ENCODE data around the gene NDUFAB1. TPM values are rescaled to one million over a fixed set of nuclear protein-coding genes. Genes with fewer than 3 reads are reported as not detected.
"Not testable (repeated sequence)": the region's sequence is repeated elsewhere in the genome, so short reads cannot be mapped to it uniquely, and the experiment has no call there.

The NDUFAB1 gene
- total and polyA plus RNA-seq, 5 donors: 378 to 1,123 (median 470) TPM

- Histone ChIP-seq H3K4me1 (ENCODE audit: control insufficient read depth, insufficient read depth, low read length) (peaks cover 2% of the 10 kb centered on the region), H3K27me3 (ENCODE audit: control insufficient read depth, insufficient read depth) (no peaks in the 10 kb centered on the region), H3K27ac (ENCODE audit: low read length) (no peak overlapping the region), H3K4me3 (ENCODE audit: low read length) (no peak overlapping the region), H3K9me3 (ENCODE audit: control insufficient read depth, low read length) (no peaks in the 10 kb centered on the region)
- 83% methylated on average over 6 of the region's 6 CpGs for WGBS
- DNase-seq: no peak
- ATAC-seq: no peak
- intact Hi-C loops (cut with DNase I): no loop called here
These were observed 44.0 kb downstream of the NDUFAB1 start for GRCh38 chr16:23552161-23552560.

GRCh38 chr16:23549938-23550337 is 46.2 kb downstream of the NDUFAB1 start:
- Histone ChIP-seq H3K4me1 (ENCODE audit: control insufficient read depth, insufficient read depth, low read length) (no peaks in the 10 kb centered on the region), H3K4me3 (ENCODE audit: low read length) (no peak overlapping the region), H3K27me3 (ENCODE audit: control insufficient read depth, insufficient read depth) (no peaks in the 10 kb centered on the region), H3K9me3 (ENCODE audit: control insufficient read depth, low read length) (no peaks in the 10 kb centered on the region), H3K27ac (ENCODE audit: low read length) (no peak overlapping the region)
- ATAC-seq (no peak), DNase-seq (no peak)
- intact Hi-C loops (cut with DNase I): no loop called here
- 98% methylated on average over 5 of the region's 5 CpGs for WGBS

GRCh38 chr16:23544436-23544835 is 51.7 kb downstream of the NDUFAB1 start:
- DNase-seq (no peak), ATAC-seq (no peak)
- H3K27ac ChIP-seq (ENCODE audit: low read length): no peak overlapping the region
- H3K9me3 ChIP-seq (ENCODE audit: control insufficient read depth, low read length): no peaks in the 10 kb centered on the region
- intact Hi-C loops (cut with DNase I): no loop called here
- 94% methylated on average over 14 of the region's 14 CpGs for WGBS
- no peak overlapping the region for H3K4me3 ChIP-seq (ENCODE audit: low read length)
- H3K4me1 ChIP-seq (ENCODE audit: control insufficient read depth, insufficient read depth, low read length): no peaks in the 10 kb centered on the region
- no peaks in the 10 kb centered on the region for H3K27me3 ChIP-seq (ENCODE audit: control insufficient read depth, insufficient read depth)

- WGBS: 93% methylated on average over 3 of the region's 3 CpGs
- H3K4me3 ChIP-seq (ENCODE audit: low read length); intact Hi-C loops (cut with DNase I): not testable (repeated sequence)
These were observed 55.3 kb downstream of the NDUFAB1 start for GRCh38 chr16:23540817-23541178.

GRCh38 chr16:23539984-23540816 is 55.9 kb downstream of the NDUFAB1 start:
- WGBS: 95% methylated on average over 11 of the region's 11 CpGs
- DNase-seq: no peak
- Histone ChIP-seq H3K4me1 (ENCODE audit: control insufficient read depth, insufficient read depth, low read length) (no peaks in the 10 kb centered on the region), H3K27ac (ENCODE audit: low read length) (no peak overlapping the region), H3K9me3 (ENCODE audit: control insufficient read depth, low read length) (no peaks in the 10 kb centered on the region), H3K27me3 (ENCODE audit: control insufficient read depth, insufficient read depth) (no peaks in the 10 kb centered on the region), H3K4me3 (ENCODE audit: low read length) (no peak overlapping the region)
- no peak for ATAC-seq
- intact Hi-C loops (cut with DNase I): no loop called here

More at GRCh38 chr16:23540817-23541178, 55.3 kb downstream of the NDUFAB1 start:
- not testable (repeated sequence) for H3K27ac ChIP-seq (ENCODE audit: low read length); H3K9me3 ChIP-seq (ENCODE audit: control insufficient read depth, low read length); ATAC-seq; H3K27me3 ChIP-seq (ENCODE audit: control insufficient read depth, insufficient read depth); H3K4me1 ChIP-seq (ENCODE audit: control insufficient read depth, insufficient read depth, low read length); DNase-seq

GRCh38 chr16:23538919-23539278 is 57.2 kb downstream of the NDUFAB1 start:
- intact Hi-C loops (cut with DNase I): no loop called here
- Histone ChIP-seq H3K9me3 (ENCODE audit: control insufficient read depth, low read length) (no peaks in the 10 kb centered on the region), H3K4me1 (ENCODE audit: control insufficient read depth, insufficient read depth, low read length) (no peaks in the 10 kb centered on the region), H3K27me3 (ENCODE audit: control insufficient read depth, insufficient read depth) (no peaks in the 10 kb centered on the region), H3K27ac (ENCODE audit: low read length) (no peak overlapping the region), H3K4me3 (ENCODE audit: low read length) (no peak overlapping the region)
- ATAC-seq (no peak), DNase-seq (no peak)
- 93% methylated on average over 1 of the region's 1 CpG for WGBS

- Histone ChIP-seq H3K4me3 (ENCODE audit: low read length) (no peak overlapping the region), H3K9me3 (ENCODE audit: control insufficient read depth, low read length) (no peaks in the 10 kb centered on the region), H3K27me3 (ENCODE audit: control insufficient read depth, insufficient read depth) (no peaks in the 10 kb centered on the region), H3K4me1 (ENCODE audit: control insufficient read depth, insufficient read depth, low read length) (no peaks in the 10 kb centered on the region), H3K27ac (ENCODE audit: low read length) (no peak overlapping the region)
- intact Hi-C loops (cut with DNase I): no loop called here
- 76% methylated on average over 3 of the region's 3 CpGs for WGBS
- DNase-seq (no peak), ATAC-seq (no peak)
These were observed 58.7 kb downstream of the NDUFAB1 start for GRCh38 chr16:23537390-23537789.

- Histone ChIP-seq H3K9me3 (ENCODE audit: control insufficient read depth, low read length) (no peaks in the 10 kb centered on the region), H3K4me3 (ENCODE audit: low read length) (no peak overlapping the region), H3K27ac (ENCODE audit: low read length) (no peak overlapping the region), H3K27me3 (ENCODE audit: control insufficient read depth, insufficient read depth) (no peaks in the 10 kb centered on the region), H3K4me1 (ENCODE audit: control insufficient read depth, insufficient read depth, low read length) (no peaks in the 10 kb centered on the region)
- WGBS: 86% methylated on average over 2 of the region's 2 CpGs
- no peak for DNase-seq
- ATAC-seq: no peak
- intact Hi-C loops (cut with DNase I): no loop called here
These were observed 60.2 kb downstream of the NDUFAB1 start for GRCh38 chr16:23535901-23536300.

GRCh38 chr16:23534868-23535860 is 61.0 kb downstream of the NDUFAB1 start:
- Histone ChIP-seq H3K27ac (ENCODE audit: low read length) (no peak overlapping the region), H3K27me3 (ENCODE audit: control insufficient read depth, insufficient read depth) (no peaks in the 10 kb centered on the region), H3K4me3 (ENCODE audit: low read length) (no peak overlapping the region), H3K4me1 (ENCODE audit: control insufficient read depth, insufficient read depth, low read length) (no peaks in the 10 kb centered on the region), H3K9me3 (ENCODE audit: control insufficient read depth, low read length) (no peaks in the 10 kb centered on the region)
- 96% methylated on average over 19 of the region's 19 CpGs for WGBS
- DNase-seq: no peak
- ATAC-seq: peak in 1 of 2 donors; percentile 23
- intact Hi-C loops (cut with DNase I): no loop called here

GRCh38 chr16:23532448-23532847 is 63.7 kb downstream of the NDUFAB1 start:
- Histone ChIP-seq H3K27ac (ENCODE audit: low read length) (no peak overlapping the region), H3K27me3 (ENCODE audit: control insufficient read depth, insufficient read depth) (no peaks in the 10 kb centered on the region), H3K9me3 (ENCODE audit: control insufficient read depth, low read length) (no peaks in the 10 kb centered on the region), H3K4me1 (ENCODE audit: control insufficient read depth, insufficient read depth, low read length) (no peaks in the 10 kb centered on the region), H3K4me3 (ENCODE audit: low read length) (no peak overlapping the region)
- intact Hi-C loops (cut with DNase I): no loop called here
- WGBS: 100% methylated on average over 1 of the region's 1 CpG
- ATAC-seq: no peak
- DNase-seq: no peak
